ENCODE results near the gene PRND. TPM values are rescaled to one million over a fixed set of nuclear protein-coding genes. Genes with fewer than 3 reads are reported as not detected.
"Not testable (repeated sequence)": the region's sequence is repeated elsewhere in the genome, so short reads cannot be mapped to it uniquely, and the experiment has no call there.

The PRND gene
- total and polyA plus RNA-seq, 10 of the 15 experiments (the other 5 are each of a cell fraction or from before 2014, with no cell fraction given), result not detected

DNA sequence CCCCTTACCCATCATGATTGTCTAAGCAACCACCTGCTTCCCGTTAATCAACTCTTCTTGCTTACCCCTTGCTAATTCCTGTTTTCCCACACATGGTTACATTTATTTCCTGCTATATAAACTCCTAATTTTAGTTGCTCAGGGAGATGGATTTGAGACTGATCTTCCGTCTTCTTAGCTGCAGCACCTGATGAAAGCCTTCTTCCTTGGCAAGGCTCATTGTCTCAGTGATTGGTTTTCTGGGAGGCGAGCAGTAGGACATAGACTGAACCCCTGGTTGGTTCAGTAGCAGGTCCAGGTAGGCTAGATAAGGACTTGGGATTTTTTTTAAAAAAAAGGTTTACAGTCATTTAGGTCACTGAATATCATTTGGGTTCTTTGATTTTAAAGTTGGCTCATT is 50.4 kb downstream of the PRND start:
- in situ Hi-C loops (cut with MboI), result no loop called here
- Histone ChIP-seq H3K9me3 (replicated peaks; ENCODE audit: control insufficient read depth, insufficient read depth, low read length) (peaks cover 15% of the 10 kb centered on the region), H3K27ac (ENCODE audit: control insufficient read depth, insufficient read depth) (no peak overlapping the region), H4K20me1 (ENCODE audit: control insufficient read depth, insufficient read depth) (no peaks in the 10 kb centered on the region), H3K4me3 (no peak overlapping the region), H2AFZ (ENCODE audit: control insufficient read depth, low read depth, low read length) (no peak overlapping the region), H3K79me2 (ENCODE audit: control insufficient read depth, insufficient read depth, low read length) (no peaks in the 10 kb centered on the region), H3K9ac (ENCODE audit: control insufficient read depth, insufficient read depth, low read length) (no peak overlapping the region), H3K27me3 (replicated peaks in 1 of 2; ENCODE audit: control insufficient read depth in 2 of 2, insufficient read depth in 2 of 2, low read length in 1 of 2) (no peaks in the 10 kb centered on the region), H3K4me1 (ENCODE audit: control insufficient read depth, insufficient read depth, low read length) (no peaks in the 10 kb centered on the region), H3K36me3 (ENCODE audit: control insufficient read depth in 2 of 2, insufficient read depth in 2 of 2, low read length in 1 of 2) (no peaks in the 10 kb centered on the region), H3K4me2 (ENCODE audit: control insufficient read depth, insufficient read depth) (no peak overlapping the region)
- intact Hi-C loops (cut with micrococcal nuclease; ENCODE audit: unreplicated experiment), result no loop called here
- SMC1A ChIA-PET (ENCODE audit: uncharacterized antibody, unreplicated experiment), result interaction anchor here (0.6 to 1.1 kb wide), 3 partner anchors 10 to 178 kb away, joined by 3 to 5 read pairs (median 4); no protein-coding TSS in a partner anchor
- POLR2A ChIA-PET, result no interaction called here
- no peak for ATAC-seq
- WGBS (ENCODE audit: insufficient coverage, insufficient replicate concordance, low lambda C conversion rate, missing lambda C conversion rate), result 74% methylated on average over 3 of the region's 3 CpGs
- TF ChIP-seq ZNF274 (IDR thresholded peaks at IDR 0.05; ENCODE audit: insufficient read depth, insufficient read length) (no peak), MEF2B (IDR thresholded peaks at IDR 0.05; ENCODE audit: partially characterized antibody, poor library complexity, severe bottlenecking) (no peak)
- no peak for FAIRE-seq
- BruUV-seq (replicated peaks), result no TSS peak
- RAD21 ChIA-PET (ENCODE audit: unreplicated experiment), result no interaction called here
- no peak for DNase-seq (ENCODE audit: low read depth, low spot score)
- CTCF ChIA-PET, result interaction anchor here (2.0 kb wide), 1 partner anchor 183 kb away, joined by 5 read pairs; no protein-coding TSS in a partner anchor

GRCh38 chr20:4773014-4773413 is 51.3 kb downstream of the PRND start:
- H3K27me3 ChIP-seq (replicated peaks in 1 of 2; ENCODE audit: control insufficient read depth in 2 of 2, insufficient read depth in 2 of 2, low read length in 1 of 2); BruUV-seq (replicated peaks); H3K36me3 ChIP-seq (ENCODE audit: control insufficient read depth in 2 of 2, insufficient read depth in 2 of 2, low read length in 1 of 2); FAIRE-seq; H2AFZ ChIP-seq (ENCODE audit: control insufficient read depth, low read depth, low read length); H3K4me2 ChIP-seq (ENCODE audit: control insufficient read depth, insufficient read depth); DNase-seq (ENCODE audit: low read depth, low spot score); H3K79me2 ChIP-seq (ENCODE audit: control insufficient read depth, insufficient read depth, low read length); H3K4me1 ChIP-seq (ENCODE audit: control insufficient read depth, insufficient read depth, low read length); ATAC-seq; intact Hi-C loops (cut with micrococcal nuclease; ENCODE audit: unreplicated experiment); in situ Hi-C loops (cut with MboI); H4K20me1 ChIP-seq (ENCODE audit: control insufficient read depth, insufficient read depth); POLR2A ChIA-PET; RAD21 ChIA-PET (ENCODE audit: unreplicated experiment); H3K4me3 ChIP-seq; H3K27ac ChIP-seq (ENCODE audit: control insufficient read depth, insufficient read depth); H3K9ac ChIP-seq (ENCODE audit: control insufficient read depth, insufficient read depth, low read length): not testable (repeated sequence)
- CTCF ChIA-PET, result interaction anchor here (0.9 kb wide), 1 partner anchor 11 kb away, joined by 3 read pairs; no protein-coding TSS in a partner anchor
- SMC1A ChIA-PET (ENCODE audit: uncharacterized antibody, unreplicated experiment), result interaction anchor here (0.6 to 0.9 kb wide), 2 partner anchors 14 to 177 kb away, joined by 3 to 4 read pairs; no protein-coding TSS in a partner anchor
- H3K9me3 ChIP-seq (replicated peaks; ENCODE audit: control insufficient read depth, insufficient read depth, low read length), result peaks cover 15% of the 10 kb centered on the region
- 60% methylated on average over 5 of the region's 5 CpGs for WGBS (ENCODE audit: insufficient coverage, insufficient replicate concordance, low lambda C conversion rate, missing lambda C conversion rate)
